HG03103 (cell line): Measurements from ENCODE around the gene PCCA.
"Not testable (repeated sequence)": the region's sequence is repeated elsewhere in the genome, so short reads cannot be mapped to it uniquely, and the experiment has no call there.

Experiments
- ATAC-seq: cut with Tn5 transposase; IDR thresholded peaks from one replicate; pipeline ENCODE4 v1.9.1; 2021; ENCODE audit warnings: low read depth; ENCODE audit not compliant: unreplicated experiment

The PCCA gene

GRCh38 chr13:100519626-100520025, 430.7 kb downstream of the PCCA start:
- no peak for ATAC-seq

GRCh38 chr13:100520936-100521850, 432.3 kb downstream of the PCCA start:
- no peak for ATAC-seq

- ATAC-seq = no peak
Observed at GRCh38 chr13:100521851-100522617, 433.1 kb downstream of the PCCA start.

GRCh38 chr13:100522618-100523309, 433.9 kb downstream of the PCCA start:
- no peak for ATAC-seq

- ATAC-seq = no peak
Observed at GRCh38 chr13:100523411-100523810, 434.5 kb downstream of the PCCA start.

GRCh38 chr13:100523981-100524386, 435.1 kb downstream of the PCCA start:
- no peak for ATAC-seq

- not testable (repeated sequence) for ATAC-seq
Observed at GRCh38 chr13:100524688-100525087, 435.8 kb downstream of the PCCA start.

- ATAC-seq = no peak
Observed at GRCh38 chr13:100525453-100526317, 436.8 kb downstream of the PCCA start.

GRCh38 chr13:100526318-100527000, 437.6 kb downstream of the PCCA start:
- ATAC-seq = no peak

- no peak for ATAC-seq
Observed at GRCh38 chr13:100527644-100528043, 438.8 kb downstream of the PCCA start.

- ATAC-seq = no peak
Observed at GRCh38 chr13:100528353-100528752, 439.5 kb downstream of the PCCA start.

GRCh38 chr13:100528820-100529219, 439.9 kb downstream of the PCCA start:
- ATAC-seq = no peak

GRCh38 chr13:100529666-100530377, 440.9 kb downstream of the PCCA start:
- ATAC-seq = no peak

GRCh38 chr13:100530671-100531213, 441.8 kb downstream of the PCCA start:
- ATAC-seq = no peak

GRCh38 chr13:100532090-100532766, 443.3 kb downstream of the PCCA start:
- ATAC-seq = no peak

GRCh38 chr13:100532836-100533435, 444.0 kb downstream of the PCCA start:
- ATAC-seq = no peak

- no peak for ATAC-seq
Observed at GRCh38 chr13:100533588-100534041, 444.7 kb downstream of the PCCA start.
